Body of pancreas (tissue), 2 donors: ENCODE results near the gene UBE2Q2. TPM values are rescaled to one million over a fixed set of nuclear protein-coding genes. Genes with fewer than 3 reads are reported as not detected.

ENCODE experiments used
- small RNA-seq: library from RNA; depleted of rRNA; stranded (forward); fragments of <200 nt; gene quantifications from one replicate; pipeline ENCODE3, GENCODE V24; 2016
- total RNA-seq, 2 donors: library from RNA; depleted of rRNA; stranded (reverse); fragments of >200 nt; gene quantifications; one replicate each; pipeline ENCODE4 v1.1.0, GENCODE V29; 2016

UBE2Q2 gene
- total RNA-seq, 2 donors from 2014 or later, result 15.2 to 15.8 TPM

Small RNAs within 50 kb of the gene (small RNA-seq; reads per million reads assigned to genes)
- gene RN7SL510P, result not detected

Other genes with a start within 250 kb of the UBE2Q2 start
- gene SNUPN, start 217.7 kb upstream of the UBE2Q2 start, total RNA-seq, result 10 to 100 TPM in 1 of 2 donors, 1 to 10 TPM in 1; 7.0 to 11.2 TPM
- 10 to 100 TPM; 43.1 to 66.6 TPM for gene IMP3, start 203.2 kb upstream of the UBE2Q2 start, total RNA-seq
- gene SNX33, start 195.5 kb upstream of the UBE2Q2 start, total RNA-seq, result 10 to 100 TPM; 19.8 to 21.8 TPM
- 10 to 100 TPM in 1 of 2 donors, 1 to 10 TPM in 1; 3.1 to 13.8 TPM for gene CSPG4, start 130.6 kb upstream of the UBE2Q2 start, total RNA-seq
- gene FBXO22, start 60.4 kb downstream of the UBE2Q2 start, total RNA-seq, result 10 to 100 TPM; 13.5 to 23.9 TPM
- gene NRG4, start 169.0 kb downstream of the UBE2Q2 start, total RNA-seq, result 10 to 100 TPM; 11.5 to 20.5 TPM
- gene TMEM266, start 216.5 kb downstream of the UBE2Q2 start, total RNA-seq, result 1 to 10 TPM in 1 of 2 donors, under 1 TPM in 1; 0.66 to 9.1 TPM